Tibial nerve (tissue), 4 donors: ENCODE measurements around the gene ZSWIM6.

Source experiments
- CTCF ChIP-seq, 5 experiments: fragments of 200-600 bp in 3 of 5; fragments of 450-650 bp in 2 of 5; sonication (generic) in 3 of 5; IDR thresholded peaks; one replicate each; pipeline ENCODE4 v1.5.1; 2016 to 2019; ENCODE audit warnings: antibody characterized with exemption in 5 of 5, mild to moderate bottlenecking in 3 of 5, moderate library complexity in 2 of 5
- EP300 ChIP-seq, 2 donors: sonication (generic); formaldehyde crosslinking; IDR thresholded peaks; one replicate each; pipeline ENCODE4 v1.6.1; 2017; ENCODE audit warnings: antibody characterized with exemption in 2 of 2, mild to moderate bottlenecking in 1 of 2
- POLR2A ChIP-seq, 2 donors: fragments of 450-650 bp; IDR thresholded peaks; one replicate each; pipeline ENCODE4 v1.6.1; 2017; ENCODE audit warnings: antibody characterized with exemption in 2 of 2, mild to moderate bottlenecking in 2 of 2, moderate library complexity in 2 of 2

GRCh38 chr5:61587125-61587524 is 255.1 kb downstream of the ZSWIM6 start:
- TF ChIP-seq EP300 (IDR thresholded peaks at IDR 0.05) (no peak), CTCF (IDR thresholded peaks at IDR 0.05) (no peak), POLR2A (IDR thresholded peaks at IDR 0.05) (no peak)
